Measurements from ENCODE around the gene LATS2.

LATS2 gene

DNA sequence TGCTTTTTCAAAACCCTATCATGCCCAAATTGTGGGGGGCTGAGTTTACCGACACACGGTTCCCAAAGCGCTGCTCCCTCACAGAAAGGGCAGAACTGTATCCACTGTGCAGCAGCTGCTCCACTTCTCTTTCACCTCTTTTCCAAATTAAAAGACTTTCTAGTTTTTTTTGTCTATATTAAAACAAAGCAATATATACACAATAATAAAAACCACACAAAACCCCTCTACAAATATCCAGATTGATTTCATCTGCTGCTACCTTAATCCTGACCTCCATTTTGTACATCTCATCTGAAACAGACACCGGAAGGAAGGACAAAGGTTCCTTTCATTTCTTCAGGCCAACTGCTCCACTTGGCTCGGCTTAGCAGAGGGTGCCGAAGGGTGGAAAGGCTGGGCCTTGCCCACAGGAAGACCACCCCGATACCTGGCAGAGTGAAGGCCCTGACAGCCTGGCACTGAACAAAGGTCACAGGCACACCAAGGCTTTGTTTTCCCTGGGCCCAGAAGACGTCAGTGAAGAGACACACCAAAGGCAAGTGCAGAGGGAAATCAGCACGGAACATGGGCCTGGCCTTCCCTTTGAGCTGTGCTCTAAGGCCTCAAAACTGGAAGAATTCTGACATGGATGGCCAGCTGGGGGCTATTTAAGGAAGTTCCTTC, 71.6 kb downstream of the LATS2 start:
- H3K9me3 ChIP-seq (ENCODE audit: control insufficient read depth, insufficient read depth, low read depth, low read length): no peaks in the 10 kb centered on the region
- ChIA-PET POLR2A (no interaction called here), CTCF (no interaction called here)
- no peak overlapping the region for H3K27ac ChIP-seq (ENCODE audit: extremely low read depth, low read depth, low read length)
- H3K4me1 ChIP-seq (ENCODE audit: control insufficient read depth, insufficient read depth, low read length): no peaks in the 10 kb centered on the region
- no peak for TF ChIP-seq ZNF211 (tag by site-specific recombination; IDR thresholded peaks at IDR 0.05; ENCODE audit: low read depth)
- no peak for TF ChIP-seq EGR2 (tag by site-specific recombination; IDR thresholded peaks at IDR 0.05; ENCODE audit: low read depth)
- TF ChIP-seq, protein P1, sequence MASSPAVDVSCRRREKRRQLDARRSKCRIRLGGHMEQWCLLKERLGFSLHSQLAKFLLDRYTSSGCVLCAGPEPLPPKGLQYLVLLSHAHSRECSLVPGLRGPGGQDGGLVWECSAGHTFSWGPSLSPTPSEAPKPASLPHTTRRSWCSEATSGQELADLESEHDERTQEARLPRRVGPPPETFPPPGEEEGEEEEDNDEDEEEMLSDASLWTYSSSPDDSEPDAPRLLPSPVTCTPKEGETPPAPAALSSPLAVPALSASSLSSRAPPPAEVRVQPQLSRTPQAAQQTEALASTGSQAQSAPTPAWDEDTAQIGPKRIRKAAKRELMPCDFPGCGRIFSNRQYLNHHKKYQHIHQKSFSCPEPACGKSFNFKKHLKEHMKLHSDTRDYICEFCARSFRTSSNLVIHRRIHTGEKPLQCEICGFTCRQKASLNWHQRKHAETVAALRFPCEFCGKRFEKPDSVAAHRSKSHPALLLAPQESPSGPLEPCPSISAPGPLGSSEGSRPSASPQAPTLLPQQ (tag by site-specific recombination; IDR thresholded peaks at IDR 0.05): no peak
- TF ChIP-seq ZNF670 (tag by site-specific recombination; IDR thresholded peaks at IDR 0.05; ENCODE audit: low read depth): no peak
- TF ChIP-seq ZNF558 (tag by site-specific recombination; IDR thresholded peaks at IDR 0.05): no peak
- no peak for TF ChIP-seq SP2 (tag by site-specific recombination; IDR thresholded peaks at IDR 0.05)
- TF ChIP-seq ZNF10 (tag by site-specific recombination; IDR thresholded peaks at IDR 0.05): no peak
- TF ChIP-seq ZNF555 (tag by site-specific recombination; conservative IDR thresholded peaks at IDR 0.05): no peak
- TF ChIP-seq ZFP3 (tag by site-specific recombination; IDR thresholded peaks at IDR 0.05; ENCODE audit: low read depth): no peak
- TF ChIP-seq, protein P2, sequence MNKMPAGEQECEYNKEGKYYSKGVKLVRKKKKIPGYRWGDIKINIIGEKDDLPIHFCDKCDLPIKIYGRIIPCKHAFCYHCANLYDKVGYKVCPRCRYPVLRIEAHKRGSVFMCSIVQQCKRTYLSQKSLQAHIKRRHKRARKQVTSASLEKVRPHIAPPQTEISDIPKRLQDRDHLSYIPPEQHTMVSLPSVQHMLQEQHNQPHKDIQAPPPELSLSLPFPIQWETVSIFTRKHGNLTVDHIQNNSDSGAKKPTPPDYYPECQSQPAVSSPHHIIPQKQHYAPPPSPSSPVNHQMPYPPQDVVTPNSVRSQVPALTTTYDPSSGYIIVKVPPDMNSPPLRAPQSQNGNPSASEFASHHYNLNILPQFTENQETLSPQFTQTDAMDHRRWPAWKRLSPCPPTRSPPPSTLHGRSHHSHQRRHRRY (tag by site-specific recombination; IDR thresholded peaks at IDR 0.05): no peak
- TF ChIP-seq ZNF132 (tag by site-specific recombination; IDR thresholded peaks at IDR 0.05; ENCODE audit: borderline replicate concordance): no peak
- TF ChIP-seq ZNF416 (tag by site-specific recombination; IDR thresholded peaks at IDR 0.05): no peak
- TF ChIP-seq ZFP69B (tag by site-specific recombination; IDR thresholded peaks at IDR 0.05): no peak
- no peak for TF ChIP-seq ZNF701 (tag by site-specific recombination; IDR thresholded peaks at IDR 0.05)
- no peak for TF ChIP-seq ZNF677 (tag by site-specific recombination; IDR thresholded peaks at IDR 0.05)
- no peak for TF ChIP-seq ZNF274 (IDR thresholded peaks at IDR 0.05; ENCODE audit: low read length)
- TF ChIP-seq ZNF274 (tag by site-specific recombination; IDR thresholded peaks at IDR 0.05; ENCODE audit: borderline replicate concordance): no peak
- no peak overlapping the region for H3K4me3 ChIP-seq (ENCODE audit: low read depth, low read length)
- H3K36me3 ChIP-seq (ENCODE audit: control insufficient read depth in 2 of 2, insufficient read depth in 1 of 2, low read length in 2 of 2): peaks cover 0 to 46% of the 10 kb centered on the region in 2 experiments; a peak in 2 of 3 replicates

DNA sequence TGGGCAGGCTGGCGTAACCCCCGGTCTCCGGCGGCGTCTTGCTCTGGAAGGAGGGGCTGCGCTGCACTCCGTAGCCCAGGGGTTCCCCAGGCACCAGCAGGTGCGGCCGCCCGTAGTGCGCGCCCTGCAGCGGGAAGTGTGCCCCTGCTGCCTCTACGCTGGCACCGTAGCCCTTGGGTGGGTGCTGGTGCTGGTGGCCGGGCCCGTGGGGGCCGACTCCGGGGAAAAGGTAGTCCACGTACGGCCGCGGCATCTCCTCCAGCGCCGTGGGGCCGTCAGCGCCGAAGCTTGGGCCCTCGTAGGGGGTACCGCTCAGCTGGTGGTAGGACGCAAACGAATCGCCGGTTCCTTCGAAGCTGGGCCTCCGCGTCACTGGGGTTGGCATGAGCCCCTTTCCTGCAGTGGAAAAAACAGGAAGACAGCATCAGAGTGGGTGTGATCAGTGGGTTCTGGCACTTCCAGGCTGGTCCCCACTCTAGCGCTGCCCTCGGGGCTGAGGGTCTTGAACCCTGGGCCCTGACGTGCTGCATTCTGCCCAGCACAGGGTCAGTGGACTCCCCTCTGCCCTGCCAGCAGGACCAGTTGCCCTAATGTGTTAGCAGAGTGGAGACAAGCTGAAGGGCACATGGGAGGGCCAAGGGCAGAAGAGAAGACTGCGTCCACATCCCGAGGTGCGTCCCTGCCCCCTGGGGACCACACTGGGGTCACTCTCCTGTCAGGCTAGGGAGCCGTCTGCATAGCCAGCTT, 72.3 kb downstream of the LATS2 start:
- no peak for TF ChIP-seq BCL11A (tag by site-specific recombination; IDR thresholded peaks at IDR 0.05; ENCODE audit: low read depth)
- no peak for TF ChIP-seq ZNF785 (tag by site-specific recombination; IDR thresholded peaks at IDR 0.05)
- TF ChIP-seq, protein P3, sequence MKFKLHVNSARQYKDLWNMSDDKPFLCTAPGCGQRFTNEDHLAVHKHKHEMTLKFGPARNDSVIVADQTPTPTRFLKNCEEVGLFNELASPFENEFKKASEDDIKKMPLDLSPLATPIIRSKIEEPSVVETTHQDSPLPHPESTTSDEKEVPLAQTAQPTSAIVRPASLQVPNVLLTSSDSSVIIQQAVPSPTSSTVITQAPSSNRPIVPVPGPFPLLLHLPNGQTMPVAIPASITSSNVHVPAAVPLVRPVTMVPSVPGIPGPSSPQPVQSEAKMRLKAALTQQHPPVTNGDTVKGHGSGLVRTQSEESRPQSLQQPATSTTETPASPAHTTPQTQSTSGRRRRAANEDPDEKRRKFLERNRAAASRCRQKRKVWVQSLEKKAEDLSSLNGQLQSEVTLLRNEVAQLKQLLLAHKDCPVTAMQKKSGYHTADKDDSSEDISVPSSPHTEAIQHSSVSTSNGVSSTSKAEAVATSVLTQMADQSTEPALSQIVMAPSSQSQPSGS (tag by site-specific recombination; IDR thresholded peaks at IDR 0.05; ENCODE audit: low read depth): no peak
- no peak for TF ChIP-seq ZBTB1 (tag by site-specific recombination; IDR thresholded peaks at IDR 0.05)
- no peak for TF ChIP-seq ZNF324 (tag by site-specific recombination; IDR thresholded peaks at IDR 0.05)
- no peak for TF ChIP-seq ZNF146 (tag by site-specific recombination; IDR thresholded peaks at IDR 0.05)
- Histone ChIP-seq H3K36me3 (ENCODE audit: control insufficient read depth in 2 of 2, insufficient read depth in 1 of 2, low read length in 2 of 2) (peaks cover 0 to 43% of the 10 kb centered on the region in 2 experiments; a peak in 2 of 3 replicates), H3K27ac (ENCODE audit: extremely low read depth, low read depth, low read length) (no peak overlapping the region), H3K4me3 (ENCODE audit: low read depth, low read length) (no peak overlapping the region), H3K4me1 (ENCODE audit: control insufficient read depth, insufficient read depth, low read length) (no peaks in the 10 kb centered on the region), H3K9me3 (ENCODE audit: control insufficient read depth, insufficient read depth, low read depth, low read length) (no peaks in the 10 kb centered on the region)
- POLR2A ChIA-PET: no interaction called here
- CTCF ChIA-PET: no interaction called here

Data from HEK293 (cell line).